Measurements from ENCODE around the gene NLRP5.
A peak's percentile ranks its signal among the peaks of the same experiment; 100 is the strongest.

GRCh38 chr19:56066152-56067023, 79.8 kb downstream of the NLRP5 start:
- TF ChIP-seq CTCF (IDR thresholded peaks at IDR 0.05; ENCODE audit: low read depth, low read length), result peak; percentile 98
- TF ChIP-seq EZH2phosphoT487 (IDR thresholded peaks at IDR 0.05; ENCODE audit: low read depth), result no peak

Measured in OCI-LY3 (cell line).